ENCODE data around the gene POLR3K. TPM values are rescaled to one million over a fixed set of nuclear protein-coding genes. Genes with fewer than 3 reads are reported as not detected.
A peak's percentile ranks its signal among the peaks of the same experiment; 100 is the strongest.

Gene POLR3K
- total RNA-seq, 2 donors from 2014 or later: 31.1 to 35.8 TPM

GRCh38 chr16:9903-10665, 43.3 kb downstream of the POLR3K start:
- H3K4me3 ChIP-seq (ENCODE audit: low read length): no peak overlapping the region
- H3K36me3 Mint-ChIP-seq (ENCODE audit: low read depth): no peaks in the 10 kb centered on the region
- H3K27ac Mint-ChIP-seq: no peak overlapping the region
- no peak overlapping the region for H3K9ac ChIP-seq (ENCODE audit: extremely low read depth, low read length, poor library complexity, severe bottlenecking)
- H3K27ac ChIP-seq (ENCODE audit: low read depth, low read length): no peak overlapping the region
- H3K9me3 ChIP-seq (ENCODE audit: control insufficient read depth, low read length): no peaks in the 10 kb centered on the region
- H3K9me3 Mint-ChIP-seq: no peaks in the 10 kb centered on the region
- no peak for TF ChIP-seq CTCF (conservative IDR thresholded peaks at IDR 0.05)
- 48% methylated on average over 10 of the region's 48 CpGs; no CpG with 5 or more reads in 1 of the 2 experiments for WGBS, 2 experiments (ENCODE audit: insufficient coverage in 1 of 2, insufficient read length in 1 of 2)
- no peaks in the 10 kb centered on the region for H3K4me1 Mint-ChIP-seq
- H3K36me3 ChIP-seq (ENCODE audit: control insufficient read depth, insufficient read depth, low read length): no peaks in the 10 kb centered on the region
- DNase-seq: no peak
- no peaks in the 10 kb centered on the region for H3K4me1 ChIP-seq (ENCODE audit: control insufficient read depth, insufficient read depth, low read length)
- H3K27me3 ChIP-seq (ENCODE audit: control insufficient read depth, insufficient read depth, low read length, poor library complexity, severe bottlenecking): no peaks in the 10 kb centered on the region
- H3K4me3 Mint-ChIP-seq: peak overlapping the region; percentile 51
- H3K27me3 Mint-ChIP-seq (ENCODE audit: insufficient read depth): no peaks in the 10 kb centered on the region

Small RNA genes lying within 50 kb of the gene (microRNA-seq; reads per million reads assigned to microRNA genes)
- gene MIR6859-4 (ENCODE audit: borderline microRNAs expressed): not detected

Other genes with a start within 250 kb of the POLR3K start
- 10 to 100 TPM; 54.2 to 66.4 TPM for gene SNRNP25, start 220 bp upstream of the POLR3K start, total RNA-seq
- 10 to 100 TPM; 70.7 to 76.4 TPM for gene RHBDF1, start 19.0 kb upstream of the POLR3K start, total RNA-seq
- gene MPG, start 24.6 kb upstream of the POLR3K start, total RNA-seq: 10 to 100 TPM; 59.9 to 62.2 TPM
- 10 to 100 TPM; 34.8 to 37.0 TPM for gene NPRL3, start 85.1 kb upstream of the POLR3K start, total RNA-seq
- gene HBZ, start 99.0 kb upstream of the POLR3K start, total RNA-seq: not detected
- gene HBM, start 112.4 kb upstream of the POLR3K start, total RNA-seq: not detected
- gene HBA2, start 119.3 kb upstream of the POLR3K start, total RNA-seq: 1 to 10 TPM in 1 of 2 donors, not detected in 1; 1.2 TPM
- gene HBA1, start 123.1 kb upstream of the POLR3K start, total RNA-seq: 1 to 10 TPM in 1 of 2 donors, not detected in 1; 1.1 TPM
- gene HBQ1, start 126.9 kb upstream of the POLR3K start, total RNA-seq: 1 to 10 TPM; 1.2 to 1.3 TPM
- 100 to 1,000 TPM; 130 to 151 TPM for gene LUC7L, start 175.8 kb upstream of the POLR3K start, total RNA-seq
- gene FAM234A, start 181.2 kb upstream of the POLR3K start, total RNA-seq: 100 to 1,000 TPM; 123 to 130 TPM
- 1 to 10 TPM; 2.0 to 7.8 TPM for gene RGS11, start 222.3 kb upstream of the POLR3K start, total RNA-seq
- 10 to 100 TPM in 1 of 2 donors, 1 to 10 TPM in 1; 6.8 to 19.2 TPM for gene ARHGDIG, start 227.0 kb upstream of the POLR3K start, total RNA-seq
- 1 to 10 TPM; 2.9 to 9.9 TPM for gene PDIA2, start 229.6 kb upstream of the POLR3K start, total RNA-seq